GM18498 (cell line): ENCODE results near the gene NARS2.
"Not testable (repeated sequence)": the region's sequence is repeated elsewhere in the genome, so short reads cannot be mapped to it uniquely, and the experiment has no call there.

Experiments used
- ATAC-seq: cut with Tn5 transposase; IDR thresholded peaks from one replicate; pipeline ENCODE4 v1.9.1; 2021; ENCODE audit warnings: mild to moderate bottlenecking, moderate library complexity; ENCODE audit not compliant: unreplicated experiment

Gene NARS2

GRCh38 chr11:78493413-78493975 lies 81.2 kb downstream of the NARS2 start:
- ATAC-seq = no peak

GRCh38 chr11:78492973-78493372 lies 81.7 kb downstream of the NARS2 start:
- no peak for ATAC-seq

GRCh38 chr11:78489184-78489583 lies 85.5 kb downstream of the NARS2 start:
- ATAC-seq = no peak

GRCh38 chr11:78478536-78478935 lies 96.1 kb downstream of the NARS2 start:
- no peak for ATAC-seq

- ATAC-seq = no peak
Observed at GRCh38 chr11:78476066-78476465, 98.6 kb downstream of the NARS2 start.

GRCh38 chr11:78474451-78474850 lies 100.2 kb downstream of the NARS2 start:
- ATAC-seq = no peak

- ATAC-seq = no peak
Observed at GRCh38 chr11:78472905-78473304, 101.8 kb downstream of the NARS2 start.

DNA sequence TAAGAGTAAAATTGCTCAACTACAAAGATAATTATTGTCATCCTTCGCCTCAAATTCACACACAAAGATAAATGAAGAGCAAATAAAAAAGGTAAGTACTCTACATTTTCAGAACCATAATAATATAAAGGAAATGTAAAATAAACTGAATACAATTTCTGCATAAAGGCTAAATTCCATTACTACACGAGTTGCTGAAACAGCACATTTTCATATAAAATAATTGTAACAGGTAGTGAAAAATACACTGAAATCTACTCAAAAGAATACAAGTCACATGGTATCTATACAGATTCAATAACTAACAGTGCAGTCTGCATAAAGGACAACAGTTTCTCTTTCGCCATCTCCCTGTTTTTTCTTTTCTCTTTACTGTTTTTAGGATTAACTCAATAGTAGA lies 102.3 kb downstream of the NARS2 start:
- ATAC-seq = no peak

- no peak for ATAC-seq
Observed at GRCh38 chr11:78470861-78471442, 103.7 kb downstream of the NARS2 start.

GRCh38 chr11:78469896-78470295 lies 104.8 kb downstream of the NARS2 start:
- ATAC-seq = no peak

GRCh38 chr11:78467931-78468330 lies 106.7 kb downstream of the NARS2 start:
- no peak for ATAC-seq

DNA sequence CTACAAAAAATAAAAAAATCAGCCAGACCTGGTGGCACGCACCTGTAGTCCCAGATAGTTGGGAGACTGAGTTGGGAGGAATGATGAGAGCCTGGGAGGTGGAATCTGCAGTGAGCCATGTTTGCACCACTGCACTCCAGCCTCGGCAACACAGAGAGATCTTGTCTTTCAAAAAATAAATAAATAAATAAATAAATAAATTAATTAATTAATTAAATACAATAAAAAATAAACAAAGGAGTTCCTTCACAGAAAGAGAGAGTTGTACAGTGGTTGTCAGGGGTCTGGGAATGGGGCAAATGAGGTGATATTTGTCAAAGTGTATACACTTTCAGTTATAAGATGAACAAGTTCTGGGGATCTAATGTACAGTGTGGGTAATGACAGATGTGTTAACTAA lies 107.3 kb downstream of the NARS2 start:
- ATAC-seq = no peak

DNA sequence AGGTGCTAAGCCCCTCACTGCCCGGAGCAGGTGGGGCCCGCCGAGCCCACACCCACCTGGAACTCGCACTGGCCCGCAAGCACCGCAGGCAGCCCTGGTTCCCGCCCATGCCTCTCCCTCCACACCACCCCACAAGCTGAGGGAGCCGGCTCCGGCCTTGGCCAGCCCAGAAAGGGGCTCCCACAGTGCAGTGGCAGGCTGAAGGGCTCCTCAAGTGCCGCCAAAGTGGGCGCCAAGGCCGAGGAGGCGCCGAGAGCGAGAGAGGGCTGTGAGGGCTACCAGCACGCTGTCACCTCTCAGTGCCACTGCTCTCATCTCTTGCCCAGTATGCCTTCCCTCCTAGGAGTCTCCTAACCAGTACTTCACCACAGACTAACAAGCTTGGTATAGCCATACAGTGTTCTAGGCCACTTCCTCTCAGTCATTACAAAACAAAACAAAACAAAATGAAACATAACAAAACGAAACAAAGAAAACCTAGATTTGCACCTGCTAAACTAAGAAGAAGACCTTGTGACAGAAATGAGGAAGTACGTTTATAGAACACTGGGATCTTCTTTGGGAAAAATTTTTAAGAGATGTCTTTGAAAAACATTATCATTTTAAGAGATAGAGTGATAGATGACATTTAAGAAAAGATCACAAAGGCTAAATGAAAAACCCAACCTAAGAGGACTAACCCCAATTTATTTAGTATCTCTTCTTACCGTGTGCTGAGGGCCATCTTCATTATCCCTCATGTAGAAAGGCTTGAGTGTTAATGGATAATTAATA lies 109.3 kb downstream of the NARS2 start:
- ATAC-seq = peak; percentile 99

GRCh38 chr11:78464787-78465168 lies 109.9 kb downstream of the NARS2 start:
- not testable (repeated sequence) for ATAC-seq

GRCh38 chr11:78460471-78460870 lies 114.2 kb downstream of the NARS2 start:
- ATAC-seq = no peak

DNA sequence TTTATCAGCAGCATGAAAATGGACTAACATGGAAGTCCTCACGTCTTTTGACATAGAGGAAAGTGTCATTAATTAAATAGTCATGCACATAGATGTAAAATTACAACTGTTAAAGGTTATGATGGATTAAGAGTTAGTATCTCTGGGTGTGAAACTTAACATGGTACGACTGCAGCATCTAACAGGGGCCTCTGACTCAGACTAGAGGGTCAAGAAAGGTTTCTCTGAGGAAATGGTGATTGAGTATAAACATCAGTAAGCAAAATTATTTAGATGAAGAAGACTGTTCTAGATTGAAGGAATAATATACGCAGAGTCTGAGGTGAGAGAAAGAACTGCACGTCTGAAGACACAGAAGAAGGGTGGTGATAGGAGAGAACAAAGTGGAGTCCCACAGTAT lies 114.9 kb downstream of the NARS2 start:
- ATAC-seq = no peak

- no peak for ATAC-seq
Observed at GRCh38 chr11:78457448-78457847, 117.2 kb downstream of the NARS2 start.

- ATAC-seq = peak; percentile 62
Observed at GRCh38 chr11:78453140-78453935, 121.3 kb downstream of the NARS2 start.

- no peak for ATAC-seq
Observed at GRCh38 chr11:78451371-78452150, 123.1 kb downstream of the NARS2 start.

DNA sequence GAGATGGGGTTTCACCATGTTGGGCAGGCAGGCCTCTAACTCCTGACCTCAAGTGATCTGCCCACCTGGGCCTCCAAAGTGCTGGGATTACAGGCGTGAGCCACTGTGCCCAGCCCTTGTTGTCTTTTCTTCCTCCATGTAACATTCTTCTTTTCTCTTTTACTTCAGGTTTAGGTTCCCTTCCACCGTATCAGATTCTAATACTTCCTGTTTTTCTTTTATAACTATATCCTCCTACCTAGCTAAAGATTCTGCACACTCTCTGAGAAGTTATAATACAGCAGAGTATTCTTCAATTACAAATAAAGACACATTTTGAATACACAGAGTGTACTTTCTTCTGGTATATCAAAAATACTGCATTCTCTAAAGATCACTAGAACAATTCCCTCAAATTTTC lies 123.8 kb downstream of the NARS2 start:
- no peak for ATAC-seq

DNA sequence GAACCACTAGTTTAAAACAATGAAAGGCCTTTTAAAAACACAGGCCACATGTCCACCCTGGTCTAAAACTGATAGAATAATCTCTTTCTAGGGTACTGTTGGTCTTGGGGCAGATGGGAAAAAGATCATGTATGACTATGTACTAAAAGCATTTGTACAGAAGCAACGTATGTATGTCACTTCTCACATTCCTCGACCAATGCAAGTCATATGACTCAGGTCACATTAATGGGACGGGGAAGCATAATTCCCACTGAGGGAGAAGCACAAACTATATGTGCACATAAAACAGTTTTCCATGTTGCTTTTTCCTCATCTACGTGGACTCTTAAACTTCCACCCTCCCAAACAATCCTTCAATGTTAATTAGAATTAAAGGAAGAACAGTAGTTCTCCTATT lies 124.8 kb downstream of the NARS2 start:
- ATAC-seq = no peak
